Loucy (cell line): ENCODE results near the gene APOL4.
"Not testable (repeated sequence)": the region's sequence is repeated elsewhere in the genome, so short reads cannot be mapped to it uniquely, and the experiment has no call there.

Experiments used
- H2AFZ ChIP-seq: fragments of 200-600 bp; sonication (generic); 2 replicates; pipeline ENCODE4 v1.6.0; 2016; ENCODE audit warnings: antibody characterized with exemption, mild to moderate bottlenecking, low read length, moderate library complexity
- H3F3A ChIP-seq: fragments of 200-600 bp; 2 replicates; pipeline ENCODE4 v1.6.0; 2016; ENCODE audit warnings: antibody characterized with exemption, low read depth, mild to moderate bottlenecking
- H3K27me3 ChIP-seq: fragments of 200-600 bp; sonication (generic); 2 replicates; pipeline ENCODE4 v1.6.1; 2014; ENCODE audit warnings: low read length, mild to moderate bottlenecking; ENCODE audit not compliant: insufficient read depth, poor library complexity, severe bottlenecking
- H3K36me3 ChIP-seq: fragments of 200-600 bp; sonication (generic); 2 replicates; pipeline ENCODE4 v1.6.1; 2016; ENCODE audit warnings: low read length; ENCODE audit not compliant: insufficient read depth
- H3K4me1 ChIP-seq: fragments of 200-600 bp; sonication (generic); 2 replicates; pipeline ENCODE4 v1.5.1; 2014; ENCODE audit warnings: low read length, mild to moderate bottlenecking; ENCODE audit not compliant: insufficient read depth, poor library complexity, severe bottlenecking
- H3K4me2 ChIP-seq: fragments of 200-600 bp; sonication (generic); 2 replicates; pipeline ENCODE4 v1.6.0; 2014; ENCODE audit warnings: antibody characterized with exemption, low read length, low read depth, mild to moderate bottlenecking; ENCODE audit not compliant: poor library complexity, severe bottlenecking
- H3K4me3 ChIP-seq: fragments of 200-600 bp; sonication (generic); 2 replicates; pipeline ENCODE4 v1.5.1; 2014; ENCODE audit warnings: low read length, mild to moderate bottlenecking, mixed read lengths; ENCODE audit not compliant: poor library complexity, severe bottlenecking
- H3K79me2 ChIP-seq: fragments of 200-600 bp; sonication (generic); 2 replicates; pipeline ENCODE4 v1.6.1; 2014; ENCODE audit warnings: low read length; ENCODE audit not compliant: insufficient read depth
- H3K9ac ChIP-seq: fragments of 200-600 bp; sonication (generic); 2 replicates; pipeline ENCODE4 v1.6.0; 2014; ENCODE audit warnings: mild to moderate bottlenecking, low read depth, low read length, moderate library complexity; ENCODE audit not compliant: poor library complexity, severe bottlenecking
- H3K9me2 ChIP-seq: fragments of 200-600 bp; sonication (generic); replicated peaks from 2 replicates; pipeline ENCODE4 v1.6.1; 2016; ENCODE audit warnings: low read depth, low read length, mixed read lengths
- H3K9me3 ChIP-seq: fragments of 200-600 bp; sonication (generic); 2 replicates; pipeline ENCODE4 v1.6.1; 2014; ENCODE audit warnings: mild to moderate bottlenecking, antibody characterized with exemption, low read length, low read depth; ENCODE audit not compliant: insufficient read depth
- H4K20me1 ChIP-seq: fragments of 200-600 bp; sonication (generic); 2 replicates; pipeline ENCODE4 v1.6.0; 2014; ENCODE audit warnings: antibody characterized with exemption, low read length, mild to moderate bottlenecking; ENCODE audit not compliant: insufficient read depth, poor library complexity, severe bottlenecking
- EZH2phosphoT487 ChIP-seq: fragments of 200-600 bp; IDR thresholded peaks from 2 replicates; pipeline ENCODE4 v1.6.1; 2018; ENCODE audit warnings: antibody characterized with exemption, mild to moderate bottlenecking, moderate library complexity, borderline replicate concordance
- TF ChIP-seq, protein P1 (sequence below): fragments of 200-600 bp; sonication (generic); conservative IDR thresholded peaks from 2 replicates; pipeline ENCODE4 v1.5.1; 2014; ENCODE audit warnings: mild to moderate bottlenecking, antibody characterized with exemption, low read length

The APOL4 gene

DNA sequence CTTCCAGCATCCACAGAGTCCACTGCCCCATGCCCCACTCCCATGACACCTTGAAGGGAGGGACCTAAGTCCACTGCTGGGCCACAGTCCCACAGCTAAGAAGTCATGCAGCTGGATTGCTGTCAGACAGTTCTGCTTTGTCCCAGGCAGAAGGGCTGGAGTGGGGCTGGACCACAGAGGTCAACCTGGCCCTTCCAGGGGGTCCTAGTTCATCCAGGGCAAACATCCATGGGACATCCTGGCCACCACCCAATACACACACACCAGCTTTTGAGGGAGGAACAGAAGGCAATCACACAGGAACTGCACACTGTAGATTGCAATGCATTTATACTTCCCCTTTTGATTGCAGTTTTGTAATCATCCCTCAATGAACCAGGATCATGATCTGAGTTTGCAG, 11.3 kb upstream of the APOL4 start:
- no peak overlapping the region for H3K9ac ChIP-seq
- H3K9me3 ChIP-seq, result 0 out of 2 replicates have a peak, but pooled peaks cover 8% of the 10 kb centered on the region
- H3K79me2 ChIP-seq, result no peaks in the 10 kb centered on the region
- no peak overlapping the region for H3K4me3 ChIP-seq
- no peaks in the 10 kb centered on the region for H4K20me1 ChIP-seq
- TF ChIP-seq, protein P1, sequence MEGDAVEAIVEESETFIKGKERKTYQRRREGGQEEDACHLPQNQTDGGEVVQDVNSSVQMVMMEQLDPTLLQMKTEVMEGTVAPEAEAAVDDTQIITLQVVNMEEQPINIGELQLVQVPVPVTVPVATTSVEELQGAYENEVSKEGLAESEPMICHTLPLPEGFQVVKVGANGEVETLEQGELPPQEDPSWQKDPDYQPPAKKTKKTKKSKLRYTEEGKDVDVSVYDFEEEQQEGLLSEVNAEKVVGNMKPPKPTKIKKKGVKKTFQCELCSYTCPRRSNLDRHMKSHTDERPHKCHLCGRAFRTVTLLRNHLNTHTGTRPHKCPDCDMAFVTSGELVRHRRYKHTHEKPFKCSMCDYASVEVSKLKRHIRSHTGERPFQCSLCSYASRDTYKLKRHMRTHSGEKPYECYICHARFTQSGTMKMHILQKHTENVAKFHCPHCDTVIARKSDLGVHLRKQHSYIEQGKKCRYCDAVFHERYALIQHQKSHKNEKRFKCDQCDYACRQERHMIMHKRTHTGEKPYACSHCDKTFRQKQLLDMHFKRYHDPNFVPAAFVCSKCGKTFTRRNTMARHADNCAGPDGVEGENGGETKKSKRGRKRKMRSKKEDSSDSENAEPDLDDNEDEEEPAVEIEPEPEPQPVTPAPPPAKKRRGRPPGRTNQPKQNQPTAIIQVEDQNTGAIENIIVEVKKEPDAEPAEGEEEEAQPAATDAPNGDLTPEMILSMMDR, result no peak
- TF ChIP-seq EZH2phosphoT487, result no peak
- peaks cover 18% of the 10 kb centered on the region for H3K4me1 ChIP-seq
- H3F3A ChIP-seq, result no peaks in the 10 kb centered on the region
- no peak overlapping the region for H3K4me2 ChIP-seq
- H2AFZ ChIP-seq, result no peak overlapping the region
- no peaks in the 10 kb centered on the region for H3K36me3 ChIP-seq
- H3K9me2 ChIP-seq, result no peaks in the 10 kb centered on the region
- no peaks in the 10 kb centered on the region for H3K27me3 ChIP-seq

DNA sequence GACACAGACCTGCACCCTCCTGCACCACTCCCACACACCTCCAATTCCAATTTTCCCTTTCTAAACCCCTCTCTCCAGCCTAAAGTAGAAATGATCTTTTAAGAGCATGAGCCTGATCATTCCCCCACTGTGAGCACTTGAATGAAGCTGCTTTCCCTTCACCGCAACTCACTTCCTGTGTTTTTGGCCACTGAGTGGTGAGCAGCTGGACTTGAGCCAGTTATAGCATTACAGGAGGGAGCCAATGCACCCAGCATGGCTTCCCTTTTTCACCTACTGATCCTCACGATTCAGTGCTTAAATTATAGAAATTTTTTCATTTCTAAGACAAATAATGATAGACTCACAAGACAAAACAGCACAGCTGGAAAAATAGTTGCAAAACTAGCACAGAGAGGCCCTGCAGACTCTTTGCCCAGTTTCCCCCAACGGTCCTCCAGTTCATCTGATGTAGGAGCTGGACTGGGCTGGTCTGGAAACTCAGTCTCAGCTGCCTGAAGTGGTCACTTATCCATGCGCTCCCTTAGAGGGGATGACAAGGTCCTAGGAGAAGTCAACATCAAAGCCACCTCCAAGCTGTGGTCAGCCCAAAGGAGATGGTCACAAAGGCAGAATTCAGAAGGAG, 9.7 kb upstream of the APOL4 start:
- H3K9ac ChIP-seq, result peak overlapping the region; percentile 12
- H3K36me3 ChIP-seq, result no peaks in the 10 kb centered on the region
- peak overlapping the region; percentile 50 for H3K4me2 ChIP-seq
- 0 out of 2 replicates have a peak, but pooled peaks cover 8% of the 10 kb centered on the region for H3K9me3 ChIP-seq
- no peaks in the 10 kb centered on the region for H3K27me3 ChIP-seq
- no peaks in the 10 kb centered on the region for H3K79me2 ChIP-seq
- no peaks in the 10 kb centered on the region for H3K9me2 ChIP-seq
- no peak for TF ChIP-seq EZH2phosphoT487
- TF ChIP-seq, protein P1, result no peak
- H4K20me1 ChIP-seq, result no peaks in the 10 kb centered on the region
- H3K4me1 ChIP-seq, result peaks cover 18% of the 10 kb centered on the region
- no peaks in the 10 kb centered on the region for H3F3A ChIP-seq
- H2AFZ ChIP-seq, result peak overlapping the region; percentile 21; the same call in 1 of the 2 replicates
- peak overlapping the region; percentile 23 for H3K4me3 ChIP-seq

DNA sequence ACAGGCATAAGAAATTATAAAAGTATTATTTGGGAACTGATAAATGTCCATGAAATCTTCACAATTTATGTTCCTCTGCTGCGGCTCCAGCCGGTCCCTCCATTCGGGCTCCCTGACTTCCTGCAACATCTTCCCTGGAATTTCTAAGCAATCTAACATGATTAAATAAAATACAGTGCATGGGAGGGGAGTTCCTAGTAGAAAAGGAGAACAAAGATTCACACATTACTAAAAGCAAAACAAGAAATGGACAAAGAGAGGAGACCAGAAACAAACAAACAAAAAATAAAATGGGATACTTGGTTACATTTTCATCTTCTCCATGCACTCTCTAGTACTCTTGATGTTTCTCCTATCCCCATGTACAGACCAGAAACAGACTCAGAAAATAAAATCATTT, 8.6 kb upstream of the APOL4 start:
- Histone ChIP-seq H2AFZ (no peak overlapping the region), H3K36me3 (no peaks in the 10 kb centered on the region), H4K20me1 (no peaks in the 10 kb centered on the region), H3K9me3 (0 out of 2 replicates have a peak, but pooled peaks cover 8% of the 10 kb centered on the region), H3K4me3 (no peak overlapping the region), H3K9ac (no peak overlapping the region), H3K4me1 (peaks cover 18% of the 10 kb centered on the region), H3K27me3 (no peaks in the 10 kb centered on the region), H3K4me2 (no peak overlapping the region), H3K79me2 (no peaks in the 10 kb centered on the region), H3K9me2 (no peaks in the 10 kb centered on the region), H3F3A (no peaks in the 10 kb centered on the region)
- TF ChIP-seq, protein P1, result no peak
- TF ChIP-seq EZH2phosphoT487, result no peak

DNA sequence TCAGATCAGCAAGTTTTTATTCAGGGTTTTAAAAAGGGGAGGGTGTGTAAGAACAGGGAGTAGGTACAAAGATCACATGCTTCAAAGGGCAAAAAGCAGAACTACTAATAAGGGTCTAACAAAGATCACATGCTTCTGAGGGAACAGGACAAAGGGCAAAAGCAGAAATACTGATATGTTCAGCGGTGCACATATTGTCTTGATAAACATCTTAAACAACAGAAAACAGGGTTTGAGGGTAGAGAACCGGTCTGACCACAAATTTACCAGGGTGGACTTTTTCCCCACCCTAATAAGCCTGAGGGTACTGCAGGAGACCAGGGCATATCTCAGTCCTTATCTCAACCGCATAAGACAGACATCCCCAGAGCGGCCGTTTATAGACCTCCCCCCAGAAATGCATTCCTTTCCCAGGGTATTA, 7.9 kb upstream of the APOL4 start:
- H3K79me2 ChIP-seq, H3K9me2 ChIP-seq, H3K9me3 ChIP-seq, H2AFZ ChIP-seq, H3K27me3 ChIP-seq, H3F3A ChIP-seq, H3K4me2 ChIP-seq, H3K36me3 ChIP-seq, H3K9ac ChIP-seq, H4K20me1 ChIP-seq, H3K4me3 ChIP-seq: not testable (repeated sequence)
- H3K4me1 ChIP-seq, result peaks cover 18% of the 10 kb centered on the region
